22Rv1 (cell line): ENCODE data around the gene RC3H1.

Experiments used
- H3K27ac ChIP-seq: fragments of 450-650 bp; 2 replicates; pipeline ENCODE4 v1.5.1; 2017
- CTCF ChIP-seq: fragments of 450-650 bp; IDR thresholded peaks from 2 replicates; pipeline ENCODE4 v1.5.1; 2017; ENCODE audit warnings: mild to moderate bottlenecking
- ZFX ChIP-seq: fragments of 450-650 bp; IDR thresholded peaks from 2 replicates; pipeline ENCODE4 v1.6.1; 2017; ENCODE audit warnings: antibody characterized with exemption, borderline replicate concordance

The RC3H1 gene

GRCh38 chr1:173916667-173917066 lies 105.5 kb downstream of the RC3H1 start:
- TF ChIP-seq ZFX, result no peak
- no peak for TF ChIP-seq CTCF
- no peak overlapping the region for H3K27ac ChIP-seq

DNA sequence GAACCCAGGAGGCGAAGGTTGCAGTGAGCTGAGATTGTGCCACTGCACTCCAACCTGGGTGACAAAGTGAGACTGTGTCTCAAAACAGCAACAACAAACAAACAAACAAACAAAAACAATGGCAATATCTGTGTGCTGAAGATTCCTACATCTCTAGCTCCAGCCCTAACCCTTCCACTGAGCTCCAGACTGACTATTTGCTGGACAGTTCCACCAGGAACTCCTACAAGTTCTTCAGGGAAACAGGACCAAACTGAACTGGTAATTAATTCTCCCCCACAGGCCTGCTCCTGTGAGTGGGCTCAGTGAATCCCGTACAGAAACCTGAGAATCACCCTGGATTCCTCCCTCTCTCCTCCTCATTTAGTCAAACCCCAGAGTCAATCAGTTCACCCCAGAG lies 106.6 kb downstream of the RC3H1 start:
- H3K27ac ChIP-seq, result no peak overlapping the region
- no peak for TF ChIP-seq CTCF
- TF ChIP-seq ZFX, result no peak

GRCh38 chr1:173914366-173914871 lies 107.7 kb downstream of the RC3H1 start:
- TF ChIP-seq CTCF, result peak; percentile 98
- no peak for TF ChIP-seq ZFX
- no peak overlapping the region for H3K27ac ChIP-seq

GRCh38 chr1:173913111-173913510 lies 109.0 kb downstream of the RC3H1 start:
- no peak for TF ChIP-seq CTCF
- TF ChIP-seq ZFX, result no peak
- H3K27ac ChIP-seq, result no peak overlapping the region

DNA sequence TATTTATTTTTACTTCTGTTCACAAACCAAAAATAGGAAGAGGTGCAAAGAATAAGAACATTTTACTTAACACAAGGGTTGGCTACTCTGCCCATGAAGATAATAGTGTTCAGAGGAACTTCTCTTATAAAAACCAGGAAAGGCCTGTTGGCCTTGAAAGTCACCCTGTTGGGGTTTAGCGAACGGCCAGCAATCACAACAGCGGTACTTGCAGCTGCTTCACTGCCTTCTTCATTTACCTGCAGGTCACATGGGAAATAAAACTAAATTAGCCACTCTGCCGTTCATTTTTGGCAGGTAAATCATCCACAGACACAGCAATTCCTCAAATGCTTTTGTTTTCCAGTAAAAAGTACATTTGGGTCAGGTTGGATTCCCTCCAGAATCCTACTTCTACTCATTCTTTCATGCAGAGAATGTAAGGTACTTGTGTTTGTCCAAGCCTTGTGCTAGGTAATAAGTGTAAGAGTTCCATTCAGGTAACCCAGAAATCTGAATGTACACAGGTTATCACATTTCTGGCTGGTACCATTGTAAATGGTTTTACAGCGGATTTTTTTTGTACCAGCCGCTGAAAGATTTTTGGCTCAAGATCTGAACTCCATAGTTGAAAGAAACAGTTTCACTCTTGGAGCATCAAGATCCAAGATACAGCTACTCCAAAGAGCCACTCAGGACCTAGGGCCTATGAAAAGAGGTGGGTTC lies 118.2 kb downstream of the RC3H1 start:
- TF ChIP-seq ZFX, result no peak
- TF ChIP-seq CTCF, result no peak
- H3K27ac ChIP-seq, result no peak overlapping the region

DNA sequence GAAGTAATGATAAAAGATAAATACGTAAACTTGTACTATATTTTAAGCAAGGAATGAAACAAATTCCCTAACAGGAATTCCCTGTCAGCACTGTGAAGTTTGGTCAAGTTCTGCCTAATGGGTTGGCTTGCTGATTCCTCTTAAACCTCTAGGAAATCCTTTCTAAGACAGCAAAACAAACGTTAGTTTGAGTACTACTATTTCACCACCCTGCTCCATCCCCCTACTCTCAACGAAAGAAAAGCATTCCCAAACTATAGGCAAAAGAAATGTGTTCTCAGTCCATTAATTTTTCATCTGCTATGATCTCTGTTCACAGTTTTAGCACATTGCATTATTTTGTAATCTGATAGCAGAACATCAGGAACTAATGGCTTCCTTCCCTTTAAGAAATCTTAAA lies 121.2 kb downstream of the RC3H1 start:
- H3K27ac ChIP-seq, result no peak overlapping the region
- no peak for TF ChIP-seq ZFX
- TF ChIP-seq CTCF, result no peak

GRCh38 chr1:173900427-173900826 lies 121.7 kb downstream of the RC3H1 start:
- H3K27ac ChIP-seq, result no peak overlapping the region
- TF ChIP-seq ZFX (no peak), CTCF (no peak)
